HEK293T (cell line): Measurements from ENCODE around the gene HEG1.
"Not testable (repeated sequence)": the region's sequence is repeated elsewhere in the genome, so short reads cannot be mapped to it uniquely, and the experiment has no call there.

Experiments
- CTCF ChIA-PET: fragments of 350-600 bp; formaldehyde crosslinking; extraction: SDS; loops from one replicate; lab custom pipeline; 2021; ENCODE audit warnings: antibody characterized with exemption, inconsistent platforms; lab: Yijun Ruan, JAX
- POLR2A ChIA-PET: fragments of 350-600 bp; formaldehyde crosslinking; extraction: SDS; loops from one replicate; lab custom pipeline; 2020; ENCODE audit warnings: antibody characterized with exemption, inconsistent platforms; lab: Yijun Ruan, JAX
- DNase-seq: peaks from one replicate; pipeline ENCODE4 v3.0.0; 2012; ENCODE audit warnings: mixed read lengths; ENCODE audit errors: extremely low spot score
- ARNT ChIP-seq: fragments of 450-650 bp; IDR thresholded peaks from 2 replicates; pipeline ENCODE4 v1.6.1; 2017; ENCODE audit warnings: mild to moderate bottlenecking
- BHLHE40 ChIP-seq: fragments of 450-650 bp; IDR thresholded peaks from 2 replicates; pipeline ENCODE4 v1.6.1; 2016; ENCODE audit warnings: mild to moderate bottlenecking, moderate library complexity, borderline replicate concordance
- CTBP1 ChIP-seq: fragments of 450-650 bp; IDR thresholded peaks from 2 replicates; pipeline ENCODE4 v1.6.1; 2016; ENCODE audit warnings: borderline replicate concordance
- ELF4 ChIP-seq: fragments of 450-650 bp; IDR thresholded peaks from 2 replicates; pipeline ENCODE4 v1.6.1; 2017; ENCODE audit warnings: antibody characterized with exemption
- FOXA1 ChIP-seq: fragments of 450-650 bp; IDR thresholded peaks from 2 replicates; pipeline ENCODE4 v1.6.1; 2016; ENCODE audit warnings: mild to moderate bottlenecking
- FOXK2 ChIP-seq: fragments of 450-650 bp; IDR thresholded peaks from 2 replicates; pipeline ENCODE4 v1.6.1; 2016; ENCODE audit warnings: mild to moderate bottlenecking
- FOXM1 ChIP-seq: fragments of 450-650 bp; IDR thresholded peaks from 2 replicates; pipeline ENCODE4 v1.6.1; 2017; ENCODE audit warnings: mild to moderate bottlenecking, borderline replicate concordance
- HDGF ChIP-seq: fragments of 450-650 bp; IDR thresholded peaks from 2 replicates; pipeline ENCODE4 v1.6.1; 2017; ENCODE audit warnings: antibody characterized with exemption, borderline replicate concordance
- L3MBTL2 ChIP-seq: fragments of 450-650 bp; conservative IDR thresholded peaks from 2 replicates; pipeline ENCODE4 v1.6.1; 2016; ENCODE audit warnings: mild to moderate bottlenecking
- LEF1 ChIP-seq: fragments of 450-650 bp; IDR thresholded peaks from 2 replicates; pipeline ENCODE4 v1.6.1; 2017; ENCODE audit warnings: mild to moderate bottlenecking, borderline replicate concordance
- NFRKB ChIP-seq: fragments of 450-650 bp; IDR thresholded peaks from 2 replicates; pipeline ENCODE4 v1.6.1; 2016; ENCODE audit warnings: mild to moderate bottlenecking, moderate library complexity
- SP1 ChIP-seq: fragments of 450-650 bp; IDR thresholded peaks from 2 replicates; pipeline ENCODE4 v1.6.1; 2017
- SUZ12 ChIP-seq: fragments of 450-650 bp; IDR thresholded peaks from 2 replicates; pipeline ENCODE4 v1.6.1; 2016; ENCODE audit warnings: mild to moderate bottlenecking
- TARDBP ChIP-seq: fragments of 450-650 bp; IDR thresholded peaks from 2 replicates; pipeline ENCODE4 v1.6.1; 2016
- ZNF384 ChIP-seq: fragments of 450-650 bp; IDR thresholded peaks from 2 replicates; pipeline ENCODE4 v1.6.1; 2016
- TF ChIP-seq, protein P1 (sequence below): fragments of 450-650 bp; IDR thresholded peaks from 2 replicates; pipeline ENCODE4 v1.6.1; 2016

Gene HEG1

DNA sequence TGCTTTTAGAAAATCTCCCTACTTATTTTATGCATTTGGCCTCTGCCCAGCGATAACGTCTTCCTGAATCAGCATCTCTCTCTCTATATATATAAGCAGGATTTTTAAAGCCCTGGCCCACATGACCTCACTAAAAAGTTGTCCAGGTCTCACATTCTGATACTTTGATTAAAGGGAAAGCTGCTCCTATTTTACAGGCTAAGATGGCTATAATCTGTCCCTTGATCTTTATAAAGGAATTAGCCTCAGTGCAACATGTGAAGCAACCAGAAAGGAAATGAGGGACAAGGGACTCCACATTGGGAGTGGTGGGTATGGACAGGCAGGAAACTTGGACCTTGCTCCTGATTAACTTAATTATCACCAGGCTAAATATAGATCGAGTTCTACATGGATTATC lies 95.7 kb downstream of the HEG1 start:
- CTCF ChIA-PET, result no interaction called here
- no peak for DNase-seq
- POLR2A ChIA-PET, result no interaction called here
- TF ChIP-seq BHLHE40 (no peak), HDGF (no peak), ARNT (no peak), LEF1 (no peak)
- TF ChIP-seq, protein P1, sequence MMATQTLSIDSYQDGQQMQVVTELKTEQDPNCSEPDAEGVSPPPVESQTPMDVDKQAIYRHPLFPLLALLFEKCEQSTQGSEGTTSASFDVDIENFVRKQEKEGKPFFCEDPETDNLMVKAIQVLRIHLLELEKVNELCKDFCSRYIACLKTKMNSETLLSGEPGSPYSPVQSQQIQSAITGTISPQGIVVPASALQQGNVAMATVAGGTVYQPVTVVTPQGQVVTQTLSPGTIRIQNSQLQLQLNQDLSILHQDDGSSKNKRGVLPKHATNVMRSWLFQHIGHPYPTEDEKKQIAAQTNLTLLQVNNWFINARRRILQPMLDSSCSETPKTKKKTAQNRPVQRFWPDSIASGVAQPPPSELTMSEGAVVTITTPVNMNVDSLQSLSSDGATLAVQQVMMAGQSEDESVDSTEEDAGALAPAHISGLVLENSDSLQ, result no peak

DNA sequence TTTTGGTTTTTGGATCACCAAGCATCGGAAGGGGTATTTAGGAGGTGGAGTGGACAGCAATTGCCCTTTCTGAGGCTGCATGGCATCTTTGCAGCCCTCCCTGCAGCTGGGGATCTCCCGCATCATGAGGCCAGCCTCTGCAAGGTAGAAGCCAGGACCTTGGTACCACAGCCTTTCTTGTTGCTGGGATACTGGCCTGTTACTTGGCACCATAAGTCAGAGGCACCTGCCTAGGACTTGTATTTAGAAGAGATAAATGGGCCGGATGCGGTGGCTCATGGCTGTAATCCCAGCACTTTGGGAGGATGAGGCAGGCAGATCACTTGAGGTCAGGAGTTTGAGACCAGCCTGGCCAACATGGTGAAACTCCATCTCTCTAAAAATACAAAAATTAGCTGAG lies 97.8 kb downstream of the HEG1 start:
- POLR2A ChIA-PET, CTCF ChIA-PET, DNase-seq: not testable (repeated sequence)

GRCh38 chr3:124952282-124952855 lies 103.4 kb downstream of the HEG1 start:
- DNase-seq, result no peak
- ChIA-PET CTCF (interaction anchor here (0.5 to 1.0 kb wide), 3 partner anchors 20 to 264 kb away, joined by 3 to 4 read pairs (median 4); no protein-coding TSS in a partner anchor), POLR2A (no interaction called here)
- no peak for TF ChIP-seq NFRKB
- no peak for TF ChIP-seq ZNF384
- TF ChIP-seq FOXK2, result no peak
- no peak for TF ChIP-seq TARDBP
- TF ChIP-seq FOXA1, result no peak
- TF ChIP-seq SUZ12, result no peak
- TF ChIP-seq CTBP1, result no peak
- TF ChIP-seq LEF1, result no peak
- no peak for TF ChIP-seq L3MBTL2
- no peak for TF ChIP-seq SP1
- TF ChIP-seq BHLHE40, result no peak

- POLR2A ChIA-PET, result no interaction called here
- no peak for DNase-seq
- CTCF ChIA-PET, result interaction anchor here (0.5 to 1.0 kb wide), 4 partner anchors 21 to 263 kb away, joined by 3 to 4 read pairs (median 4); no protein-coding TSS in a partner anchor
- TF ChIP-seq HDGF, result no peak
- TF ChIP-seq FOXA1, result no peak
- no peak for TF ChIP-seq CTBP1
- no peak for TF ChIP-seq BHLHE40
- no peak for TF ChIP-seq SP1
- no peak for TF ChIP-seq L3MBTL2
- no peak for TF ChIP-seq ARNT
- no peak for TF ChIP-seq NFRKB
- TF ChIP-seq, protein P1, result no peak
- no peak for TF ChIP-seq TARDBP
- no peak for TF ChIP-seq LEF1
- no peak for TF ChIP-seq ELF4
- TF ChIP-seq SUZ12, result no peak
- TF ChIP-seq FOXK2, result no peak
- TF ChIP-seq FOXM1, result no peak
- TF ChIP-seq ZNF384, result no peak
Observed at GRCh38 chr3:124951511-124952281, 104.1 kb downstream of the HEG1 start.

DNA sequence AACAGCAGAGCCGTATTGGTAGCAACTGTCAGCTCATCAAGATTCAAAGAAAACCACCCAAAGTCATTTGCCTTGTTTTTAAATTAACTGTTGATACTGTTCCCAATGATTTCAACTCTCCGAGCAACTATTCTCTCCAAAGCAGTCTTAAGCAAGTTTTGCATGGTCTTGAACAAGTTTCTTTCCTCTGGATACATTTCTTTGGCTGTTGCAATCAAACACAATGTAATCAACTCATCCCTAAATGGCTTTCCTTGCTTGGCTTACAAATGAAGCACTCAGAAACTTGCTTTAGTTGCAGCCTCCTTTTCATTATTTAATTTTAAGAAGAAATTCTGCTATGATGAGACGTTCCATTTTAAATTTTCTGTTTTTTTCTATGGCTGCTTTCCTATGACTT lies 105.8 kb downstream of the HEG1 start:
- no peak for DNase-seq
- no peak for TF ChIP-seq LEF1
- ChIA-PET CTCF (no interaction called here), POLR2A (no interaction called here)

GRCh38 chr3:124942613-124943012 lies 113.2 kb downstream of the HEG1 start:
- CTCF ChIA-PET, result no interaction called here
- POLR2A ChIA-PET, result no interaction called here
- DNase-seq, result no peak
- TF ChIP-seq FOXA1, result no peak
- no peak for TF ChIP-seq L3MBTL2
- no peak for TF ChIP-seq ARNT
- no peak for TF ChIP-seq BHLHE40
- no peak for TF ChIP-seq ZNF384
- no peak for TF ChIP-seq ELF4
- TF ChIP-seq LEF1, result no peak
- TF ChIP-seq SUZ12, result no peak
- no peak for TF ChIP-seq FOXM1
- TF ChIP-seq CTBP1, result no peak
- TF ChIP-seq FOXK2, result no peak
- TF ChIP-seq SP1, result no peak
- TF ChIP-seq HDGF, result no peak

- DNase-seq, result no peak
- ChIA-PET POLR2A (no interaction called here), CTCF (no interaction called here)
- no peak for TF ChIP-seq L3MBTL2
- no peak for TF ChIP-seq BHLHE40
- TF ChIP-seq, protein P1, result no peak
- no peak for TF ChIP-seq ARNT
- TF ChIP-seq CTBP1, result no peak
- TF ChIP-seq ZNF384, result no peak
- TF ChIP-seq LEF1, result no peak
- no peak for TF ChIP-seq TARDBP
- no peak for TF ChIP-seq ELF4
- no peak for TF ChIP-seq SUZ12
- TF ChIP-seq NFRKB, result no peak
- no peak for TF ChIP-seq SP1
- no peak for TF ChIP-seq FOXM1
- TF ChIP-seq HDGF, result no peak
- no peak for TF ChIP-seq FOXK2
- no peak for TF ChIP-seq FOXA1
Observed at GRCh38 chr3:124941771-124942170, 114.0 kb downstream of the HEG1 start.
